HG02759 (cell line): ENCODE results near the gene SLAMF8.

Experiments
- ATAC-seq: cut with Tn5 transposase; IDR thresholded peaks from one replicate; pipeline ENCODE4 v1.9.1; 2021; ENCODE audit warnings: mild to moderate bottlenecking, moderate library complexity; ENCODE audit not compliant: unreplicated experiment

Gene SLAMF8

DNA sequence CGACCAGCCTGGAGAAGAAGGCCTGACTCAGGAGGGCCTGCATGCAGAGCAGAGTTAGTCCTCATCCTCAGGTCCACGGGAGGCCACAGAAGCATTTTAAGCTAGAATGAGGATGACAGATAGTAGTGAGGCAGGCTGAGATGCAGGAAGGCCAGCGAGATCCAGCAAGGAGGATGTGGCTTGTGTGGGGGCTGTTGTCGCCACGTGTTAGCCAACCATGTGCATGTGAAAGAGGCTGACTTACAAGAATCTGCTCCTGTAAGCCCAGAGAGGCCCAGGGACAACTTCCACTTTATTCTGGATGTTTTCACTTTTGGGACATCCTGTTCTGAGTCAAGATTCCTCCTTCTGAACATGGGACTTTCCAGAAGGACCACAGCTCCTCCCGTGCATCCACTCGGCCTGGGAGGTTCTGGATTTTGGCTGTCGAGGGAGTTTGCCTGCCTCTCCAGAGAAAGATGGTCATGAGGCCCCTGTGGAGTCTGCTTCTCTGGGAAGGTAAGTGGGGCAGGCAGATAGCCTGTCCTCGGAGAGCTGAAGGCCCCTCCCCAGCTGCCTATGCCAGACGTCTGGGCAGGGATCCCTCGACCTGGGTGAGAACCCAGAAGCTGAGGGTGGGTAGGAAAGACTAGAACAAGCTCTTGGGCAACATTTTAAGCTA, at the start of gene SLAMF8:
Gene SLAMF8 (plus strand): TSS at position 433 of the 661 bp plus-strand sequence. CDS start 26 bp downstream, at position 459.
- no peak for ATAC-seq

DNA sequence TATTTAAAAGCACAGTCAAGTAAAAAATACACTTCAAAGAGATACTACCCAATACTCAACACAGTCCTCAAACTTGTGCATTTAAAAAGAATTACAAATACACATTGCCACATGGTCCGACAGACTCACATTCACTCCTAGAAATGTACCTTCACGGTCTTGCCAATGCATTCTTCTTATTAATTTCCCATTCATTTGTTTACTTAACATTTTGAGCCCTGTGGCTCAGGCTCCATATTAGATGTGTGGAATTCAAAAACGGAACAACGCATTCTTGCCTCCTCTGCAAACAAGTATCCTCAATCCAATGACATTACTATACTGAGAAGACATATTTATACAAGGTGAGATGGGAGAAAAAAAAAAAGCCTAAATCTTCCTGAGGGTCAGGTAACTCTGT, 48.4 kb upstream of the SLAMF8 start:
- no peak for ATAC-seq

DNA sequence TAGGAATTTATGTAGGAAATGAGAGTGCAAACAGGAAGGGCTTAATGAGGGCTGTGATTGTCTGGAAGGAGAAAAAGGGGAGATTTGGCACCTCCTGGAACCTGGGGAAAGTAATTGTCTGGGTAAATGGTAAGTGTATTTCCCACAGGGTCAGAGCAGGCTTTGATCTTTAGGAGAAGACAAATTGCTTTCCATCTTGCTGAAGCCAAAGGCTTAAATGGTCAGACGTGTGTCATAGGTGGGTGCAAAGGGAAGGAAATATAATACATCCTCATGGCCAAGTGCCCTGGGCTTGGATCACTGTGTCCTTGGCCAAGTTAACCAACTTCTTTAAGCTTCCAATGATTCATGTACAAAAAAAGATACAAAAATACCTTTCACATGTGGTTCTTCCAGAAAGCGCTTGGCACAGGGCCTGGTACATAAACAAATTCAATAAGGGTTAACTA, 47.2 kb upstream of the SLAMF8 start:
- no peak for ATAC-seq

DNA sequence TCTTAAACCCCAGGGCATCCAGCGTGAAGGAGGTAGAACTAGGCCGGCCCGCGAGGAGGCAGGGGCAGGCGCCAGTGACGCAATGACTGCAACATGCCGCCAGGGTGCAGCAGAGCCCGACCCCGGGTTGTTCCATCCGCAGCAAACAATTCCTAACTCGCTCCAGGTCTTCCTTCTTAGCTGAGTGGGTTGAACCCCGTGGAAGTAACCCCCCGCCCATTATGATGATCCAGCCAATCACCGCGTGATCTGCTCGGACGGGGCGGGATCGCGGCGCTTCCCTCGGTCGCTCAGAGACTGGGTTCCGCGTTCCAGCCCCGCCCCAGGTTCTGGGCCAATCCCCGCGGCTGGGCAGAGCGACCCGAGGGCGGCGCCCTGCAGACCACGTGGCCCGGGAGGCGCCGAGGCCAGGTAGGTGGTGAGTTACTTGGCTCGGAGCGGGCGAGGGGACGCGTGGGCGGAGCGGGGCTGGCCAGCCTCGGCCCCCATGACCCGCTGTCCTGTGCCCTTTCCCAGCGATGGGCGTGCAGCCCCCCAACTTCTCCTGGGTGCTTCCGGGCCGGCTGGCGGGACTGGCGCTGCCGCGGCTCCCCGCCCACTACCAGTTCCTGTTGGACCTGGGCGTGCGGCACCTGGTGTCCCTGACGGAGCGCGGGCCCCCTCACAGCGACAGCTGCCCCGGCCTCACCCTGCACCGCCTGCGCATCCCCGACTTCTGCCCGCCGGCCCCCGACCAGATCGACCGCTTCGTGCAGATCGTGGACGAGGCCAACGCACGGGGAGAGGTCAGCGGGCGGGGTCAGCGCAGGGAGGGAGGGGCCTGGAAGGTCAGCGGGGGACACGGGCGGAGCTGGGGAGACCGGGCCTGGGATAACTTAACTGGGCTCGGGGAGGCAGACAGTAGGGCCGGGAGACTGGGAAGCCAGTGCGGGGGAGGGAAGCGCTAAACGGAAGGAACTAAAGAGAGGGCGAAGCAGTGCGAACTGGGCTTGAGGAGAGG, 45.8 kb upstream of the SLAMF8 start, which contains the start of gene DUSP23:
Gene DUSP23 (plus strand): TSS at position 380 of the 1,000 bp plus-strand sequence. CDS start 139 bp downstream, at position 519.
- ATAC-seq: peak; percentile 99

DNA sequence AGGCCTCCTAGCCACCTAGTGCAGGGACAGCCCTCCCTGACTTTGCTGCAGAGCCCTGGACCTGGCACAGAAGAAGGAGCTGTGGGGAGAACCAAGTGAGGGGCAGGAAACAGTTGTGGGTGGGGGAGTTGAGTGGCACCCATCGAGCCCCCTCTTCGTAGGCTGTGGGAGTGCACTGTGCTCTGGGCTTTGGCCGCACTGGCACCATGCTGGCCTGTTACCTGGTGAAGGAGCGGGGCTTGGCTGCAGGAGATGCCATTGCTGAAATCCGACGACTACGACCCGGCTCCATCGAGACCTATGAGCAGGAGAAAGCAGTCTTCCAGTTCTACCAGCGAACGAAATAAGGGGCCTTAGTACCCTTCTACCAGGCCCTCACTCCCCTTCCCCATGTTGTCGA, 44.7 kb upstream of the SLAMF8 start:
- ATAC-seq: no peak

DNA sequence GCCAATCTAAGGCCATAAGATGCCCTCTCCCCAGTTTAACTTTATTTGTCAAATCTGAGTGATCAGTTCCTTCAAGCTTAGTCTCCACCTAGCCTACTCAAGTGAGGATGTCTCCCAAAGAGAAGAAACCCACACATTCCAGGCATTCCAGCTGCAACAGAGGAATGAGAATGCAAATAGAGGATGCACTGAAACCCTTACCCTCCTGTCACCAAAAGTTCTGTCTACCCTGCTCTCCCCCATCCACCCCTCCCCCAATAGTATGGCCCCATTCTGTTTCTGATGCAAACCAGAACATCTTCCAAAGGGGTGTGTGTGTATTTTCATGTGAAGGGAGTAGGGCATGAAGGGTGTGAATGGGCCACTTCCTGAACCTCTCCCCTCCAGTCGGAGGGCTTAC, 42.9 kb upstream of the SLAMF8 start:
- no peak for ATAC-seq

DNA sequence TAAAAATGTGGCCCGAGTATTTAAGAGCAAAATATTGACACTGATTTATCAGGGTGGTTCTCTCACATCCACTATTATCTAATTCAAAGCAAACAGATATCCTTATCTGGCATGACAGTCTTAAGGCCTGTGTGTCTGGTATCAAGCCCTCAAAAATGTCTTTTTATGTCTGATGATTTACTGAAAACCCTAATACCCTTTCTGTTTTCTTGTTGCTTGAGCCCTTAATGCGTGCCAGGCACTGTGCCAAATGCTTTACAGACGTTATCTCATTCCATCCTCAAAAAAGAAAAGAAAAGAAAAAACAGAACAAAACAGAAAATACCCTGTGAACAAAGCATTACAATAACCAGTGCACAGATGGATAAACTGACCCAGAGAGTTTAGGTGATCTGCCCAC, 40.2 kb upstream of the SLAMF8 start:
- no peak for ATAC-seq

DNA sequence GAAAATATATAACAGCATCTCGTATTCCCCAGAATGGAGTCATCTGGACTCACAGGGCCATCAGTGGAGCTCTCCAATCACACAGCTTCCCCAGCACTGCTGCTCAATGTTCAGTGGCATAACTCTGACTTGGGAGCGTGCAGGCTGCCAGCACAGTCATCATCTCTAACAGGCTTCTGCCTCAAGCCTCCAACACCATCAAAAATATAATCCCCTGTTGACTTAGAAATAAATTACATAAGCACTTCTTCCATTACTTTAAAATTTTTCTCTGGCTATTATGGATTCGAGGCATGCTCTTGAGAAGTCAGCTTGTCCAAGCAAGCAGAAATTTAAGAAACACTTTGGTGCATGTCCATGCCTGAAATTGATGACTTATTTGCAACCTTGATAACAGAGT, 39.7 kb upstream of the SLAMF8 start:
- ATAC-seq: no peak

DNA sequence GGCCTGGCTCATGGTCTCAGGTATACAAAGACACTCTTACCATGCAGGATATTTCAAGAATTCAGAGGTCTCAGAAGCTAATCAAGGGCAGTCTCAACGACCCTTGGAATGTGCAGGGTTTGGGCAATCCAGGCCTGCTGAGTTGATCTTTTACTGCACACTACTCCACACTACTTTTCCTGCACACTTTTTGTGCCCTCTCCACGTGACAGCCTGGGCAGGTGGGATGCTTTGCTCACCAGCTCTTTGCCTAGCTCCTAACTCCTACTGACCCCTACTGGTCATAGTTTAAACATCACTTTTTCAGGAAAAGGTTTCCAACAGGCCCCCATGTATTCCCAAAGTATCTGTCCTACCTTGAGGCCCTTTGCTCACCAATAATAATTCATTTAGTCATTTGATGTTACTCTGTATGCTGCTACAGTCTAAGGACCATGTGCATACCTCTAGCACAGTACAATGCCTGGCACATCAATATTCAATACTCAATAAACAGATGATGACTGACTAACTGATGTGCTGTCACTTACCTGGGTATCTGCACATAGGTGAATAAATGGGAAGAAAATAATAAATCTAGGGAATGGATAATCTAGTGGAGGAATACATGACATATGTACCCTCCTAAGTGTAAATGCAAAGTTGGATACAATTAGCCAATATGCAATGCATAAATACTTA, 36.3 kb upstream of the SLAMF8 start:
- ATAC-seq: no peak

DNA sequence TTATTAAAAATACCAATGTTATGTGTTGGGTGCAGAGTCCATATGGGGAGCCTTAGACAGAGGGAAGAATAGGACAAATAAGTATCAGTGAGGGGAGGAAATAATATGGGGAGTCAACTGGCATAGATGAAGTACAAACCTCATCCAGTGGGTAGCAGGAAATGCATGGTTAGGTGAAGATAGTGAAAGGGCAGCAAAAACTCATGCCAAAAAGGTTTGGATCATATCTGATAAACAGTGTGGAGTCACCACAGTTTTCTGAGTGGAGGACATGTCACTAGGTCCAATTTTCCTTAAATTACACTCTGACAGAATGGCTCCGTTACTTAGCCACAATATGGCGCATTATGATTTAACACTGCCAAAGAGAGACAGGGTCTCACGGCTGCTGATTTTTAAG, 35.6 kb upstream of the SLAMF8 start:
- ATAC-seq: no peak

DNA sequence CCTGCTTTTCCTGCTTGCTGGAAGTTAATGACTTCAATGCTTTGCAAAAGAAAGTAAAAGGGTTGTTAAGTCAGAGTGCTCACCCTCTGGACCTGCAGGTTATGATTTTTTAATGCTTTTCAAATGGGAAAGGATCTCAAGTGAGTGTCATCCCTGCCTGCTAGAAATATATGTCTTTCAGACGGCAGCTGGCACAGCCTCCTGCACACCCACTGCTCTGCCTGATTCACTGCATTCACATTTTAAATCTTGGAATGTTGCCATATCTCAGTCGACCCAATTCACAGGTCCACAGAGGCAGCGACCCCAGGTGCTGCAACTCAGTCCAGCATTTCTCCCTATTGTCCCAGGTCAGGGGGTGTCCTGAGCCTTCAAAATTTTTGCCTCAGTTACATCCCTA, 35.2 kb upstream of the SLAMF8 start:
- ATAC-seq: no peak

DNA sequence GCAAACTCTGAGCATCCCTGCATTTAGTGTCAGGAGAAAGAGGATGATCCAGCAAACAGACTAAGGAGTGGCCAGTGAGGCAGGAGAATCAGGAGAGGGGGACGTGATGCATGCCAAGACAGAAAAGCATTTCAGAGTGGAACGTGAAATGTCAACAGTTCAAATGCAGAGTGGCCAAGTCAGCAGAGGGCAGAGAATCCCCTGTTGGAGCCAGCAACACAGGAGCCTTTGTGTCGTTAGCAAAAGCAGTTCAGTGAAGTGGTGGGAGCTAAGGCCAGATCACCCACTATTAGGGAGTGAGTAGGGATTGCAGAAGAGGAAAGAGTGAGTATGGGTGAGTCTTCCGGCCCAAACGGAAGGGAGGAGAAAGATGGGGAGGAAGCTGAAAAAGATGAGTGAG, 31.1 kb upstream of the SLAMF8 start:
- no peak for ATAC-seq

DNA sequence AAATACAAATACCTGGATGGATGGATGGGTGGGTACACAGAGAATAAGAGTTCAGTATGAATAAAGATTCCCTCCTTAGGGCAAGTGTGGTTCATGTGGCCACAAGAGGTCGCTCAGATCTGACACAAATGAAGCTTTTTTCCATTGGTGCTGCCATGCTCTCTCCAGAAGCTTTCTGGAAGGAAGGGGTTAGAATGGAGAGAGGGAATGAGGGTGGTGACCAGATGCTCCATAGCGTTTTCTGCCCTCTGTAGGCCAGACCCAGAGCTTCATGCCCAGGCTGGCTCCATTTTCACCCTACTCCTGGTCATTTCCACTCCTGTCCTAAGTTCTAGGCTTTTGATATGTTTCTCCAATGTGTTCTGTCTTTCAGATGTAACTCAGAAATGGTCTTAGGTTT, 27.8 kb upstream of the SLAMF8 start:
- ATAC-seq: no peak

DNA sequence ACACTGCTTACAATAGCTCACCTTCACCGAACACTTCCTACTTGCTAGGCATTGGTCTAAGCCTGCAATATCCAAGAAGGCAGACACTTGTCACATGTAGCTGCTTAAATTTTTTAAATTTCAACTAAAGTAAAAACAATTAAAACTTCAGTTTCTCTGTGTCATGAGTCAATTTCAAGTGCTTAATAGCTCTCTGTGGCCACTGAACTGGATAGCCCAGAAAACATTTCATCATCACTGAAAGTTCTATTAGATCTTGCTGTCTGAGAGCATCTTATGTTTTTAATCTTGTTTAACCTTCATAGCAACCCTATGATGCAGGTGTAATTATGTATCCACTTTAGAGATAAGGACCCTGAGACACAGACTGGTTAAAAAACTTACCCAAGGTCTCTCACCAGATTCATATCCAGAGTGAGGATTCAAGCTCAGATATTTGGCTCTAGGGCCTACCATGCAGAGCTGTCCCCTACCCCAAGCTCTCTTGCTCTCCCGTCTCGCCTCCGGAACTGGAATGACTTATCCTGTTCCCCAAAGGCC, 27.2 kb upstream of the SLAMF8 start:
- no peak for ATAC-seq

DNA sequence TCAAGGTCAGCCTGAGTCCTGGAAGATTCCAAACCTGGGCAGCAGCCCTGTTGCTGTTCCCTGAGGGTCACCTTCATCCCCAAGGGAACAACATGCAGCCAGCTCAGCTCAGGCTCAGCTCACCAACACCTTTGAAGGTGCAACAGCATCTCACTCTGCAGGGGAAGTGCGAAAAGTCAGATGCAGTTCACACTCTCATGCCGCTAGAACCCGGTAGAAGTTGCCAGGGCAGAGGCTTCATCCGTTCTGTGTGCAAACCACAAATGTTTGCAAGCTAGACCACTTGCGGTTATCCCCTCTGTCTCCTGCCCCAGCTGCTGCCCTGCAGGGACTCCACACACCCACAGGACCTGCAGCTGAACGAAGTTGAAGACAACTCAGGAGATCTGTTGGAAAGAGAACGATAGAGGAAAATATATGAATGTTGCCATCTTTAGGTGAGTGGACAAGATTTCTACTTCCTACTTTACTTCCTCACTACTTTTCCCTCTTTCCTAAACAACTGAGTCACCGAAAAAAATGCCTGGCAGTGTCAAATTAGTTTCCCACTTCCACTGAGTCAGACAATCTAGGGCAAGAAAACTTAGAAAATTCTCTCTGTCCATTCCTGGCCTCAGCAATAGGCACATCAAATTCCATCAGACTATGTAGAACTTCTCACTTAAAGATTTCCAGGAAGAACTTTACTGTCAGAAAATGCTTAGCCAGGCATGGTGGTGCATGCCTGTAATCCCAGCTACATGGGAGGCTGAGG, 26.3 kb upstream of the SLAMF8 start:
- ATAC-seq: peak; percentile 54

DNA sequence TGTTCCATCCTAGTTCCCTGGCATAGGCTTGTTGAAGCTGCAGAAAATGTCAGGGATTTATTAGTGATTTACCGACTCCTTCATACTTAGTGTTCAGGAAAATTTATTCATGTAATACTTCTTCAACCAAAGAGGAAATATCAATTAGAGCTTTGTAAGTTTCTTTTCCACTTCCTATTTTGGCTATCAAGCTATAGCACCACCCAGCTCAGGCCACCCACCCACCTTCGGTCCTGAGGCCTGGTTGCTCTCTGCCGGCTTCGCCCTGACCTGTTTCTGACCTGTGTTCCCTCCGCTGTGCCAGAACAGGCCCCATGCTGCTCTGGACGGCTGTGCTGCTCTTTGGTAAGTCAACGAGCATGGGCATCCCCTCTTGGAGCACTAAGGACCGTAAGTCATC, 24.6 kb upstream of the SLAMF8 start, which contains the start of gene FCRL6:
Gene FCRL6 (plus strand): TSS at position 250 of the 400 bp plus-strand sequence. CDS start 65 bp downstream, at position 315.
- ATAC-seq: no peak

DNA sequence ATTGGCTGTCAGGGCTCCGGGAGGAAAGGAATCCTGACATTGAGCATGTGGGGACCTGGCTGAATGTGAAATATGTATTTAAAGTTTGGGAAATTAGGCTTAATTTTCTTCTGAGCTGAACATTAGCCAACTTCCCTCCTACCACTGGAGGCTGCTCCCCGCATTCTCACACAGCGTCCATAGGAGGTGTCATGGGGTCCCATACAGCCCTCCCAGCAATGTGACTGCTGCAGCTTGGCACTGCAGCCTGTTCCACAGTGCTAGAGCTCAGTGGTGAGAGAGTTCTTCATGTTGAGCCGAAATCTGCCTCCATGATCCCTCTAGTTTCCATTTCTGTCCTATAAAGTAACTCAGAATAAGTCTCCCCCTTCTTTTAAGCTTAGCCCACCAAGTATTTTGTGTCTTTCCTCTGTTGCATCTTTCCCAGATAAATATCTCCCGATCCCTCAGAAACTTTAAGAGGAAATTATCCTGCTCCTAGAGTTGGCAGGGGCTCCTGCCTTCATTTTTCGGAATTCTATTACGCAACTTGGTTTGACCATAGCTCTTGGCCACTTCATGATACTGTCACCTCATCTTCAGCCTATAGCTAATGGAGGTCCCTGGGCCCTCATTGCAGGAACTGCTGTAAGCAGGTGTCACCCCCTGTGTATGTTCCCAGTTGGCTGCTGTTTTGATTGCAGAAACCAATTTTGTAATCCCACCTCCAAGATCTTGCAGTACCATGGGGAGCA, 22.6 kb upstream of the SLAMF8 start:
- ATAC-seq: no peak

DNA sequence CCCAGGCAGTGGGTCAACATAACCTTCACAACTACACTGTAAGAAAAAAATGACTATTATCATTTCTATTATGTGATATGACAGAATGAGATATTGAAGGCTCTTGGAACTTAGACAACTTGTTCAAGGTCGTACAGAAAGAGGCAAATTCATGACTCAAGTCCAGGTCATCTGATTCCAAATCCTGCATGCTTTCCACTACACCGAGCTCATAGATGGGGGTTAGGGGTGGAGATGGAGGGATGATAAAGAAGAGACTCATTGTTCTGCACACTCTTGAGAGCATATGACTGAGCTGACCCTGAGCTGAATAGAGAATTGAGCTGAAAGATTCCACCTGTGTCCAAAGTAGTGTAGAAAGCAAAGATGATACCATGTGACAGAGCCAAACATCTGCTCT, 21.7 kb upstream of the SLAMF8 start:
- ATAC-seq: no peak

DNA sequence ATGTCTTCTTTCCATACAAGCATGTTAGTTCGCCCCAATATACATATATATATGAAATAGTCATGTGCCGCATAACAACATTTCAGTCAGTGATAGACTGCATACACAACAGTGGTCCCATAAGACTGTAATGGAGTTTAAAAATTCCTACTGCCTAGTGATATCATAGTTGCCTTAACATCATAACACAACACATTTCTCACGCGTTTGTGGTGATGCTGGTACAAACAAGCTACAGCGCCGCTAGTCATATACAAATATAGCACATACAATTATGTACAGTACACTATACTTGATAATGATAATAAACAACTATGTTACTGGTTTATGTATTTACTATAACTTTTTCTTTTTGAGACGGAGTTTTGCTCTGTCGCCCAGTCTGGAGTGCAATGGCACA, 10.7 kb upstream of the SLAMF8 start:
- no peak for ATAC-seq
